Peyer's patch (tissue), 4 donors: ENCODE data around the gene NPR1.

Experiments used
- CTCF ChIP-seq, 6 experiments: fragments of 450-650 bp in 4 of 6; fragments of 200-600 bp in 2 of 6; sonication (generic) in 1 of 6; IDR thresholded peaks; one replicate each; pipeline ENCODE4 v1.5.1; 2017 to 2019; ENCODE audit warnings: antibody characterized with exemption in 6 of 6, mild to moderate bottlenecking in 3 of 6, moderate library complexity in 1 of 6
- POLR2A ChIP-seq, 2 donors: fragments of 450-650 bp; IDR thresholded peaks; one replicate each; pipeline ENCODE4 v1.5.1; 2017; ENCODE audit warnings: antibody characterized with exemption in 2 of 2, mild to moderate bottlenecking in 2 of 2, moderate library complexity in 2 of 2

- TF ChIP-seq CTCF (IDR thresholded peaks at IDR 0.05) (no peak), POLR2A (IDR thresholded peaks at IDR 0.05) (no peak)
Observed at GRCh38 chr1:153631047-153632022, 47.2 kb upstream of the NPR1 start.
